ENCODE measurements around the gene SGK2. TPM values are rescaled to one million over a fixed set of nuclear protein-coding genes. Genes with fewer than 3 reads are reported as not detected.

Gene SGK2
- total RNA-seq, 4 donors from 2014 or later, result 0.33 to 1.2 (median 0.76) TPM

- Histone ChIP-seq H3K36me3 (no peaks in the 10 kb centered on the region), H3K4me3 (replicated peaks in 1 of 3) (no peak overlapping the region), H3K27me3 (no peaks in the 10 kb centered on the region), H3K27ac (no peak overlapping the region), H3K4me1 (no peaks in the 10 kb centered on the region), H3K9me3 (no peaks in the 10 kb centered on the region)
- intact Hi-C loops (cut with DNase I), result no loop called here
- 86 to 90% methylated on average over 6 to 8 of the region's 8 CpGs for WGBS, 2 donors
- TF ChIP-seq POLR2A (IDR thresholded peaks at IDR 0.05) (no peak), CTCF (IDR thresholded peaks at IDR 0.05) (no peak)
- DNase-seq, result no peak
These were observed 14.1 kb downstream of the SGK2 start for GRCh38 chr20:43572891-43573290.

- Histone ChIP-seq H3K4me3 (replicated peaks in 1 of 3) (no peak overlapping the region), H3K27ac (no peak overlapping the region), H3K9me3 (no peaks in the 10 kb centered on the region), H3K27me3 (no peaks in the 10 kb centered on the region), H3K36me3 (no peaks in the 10 kb centered on the region), H3K4me1 (no peaks in the 10 kb centered on the region)
- WGBS, 2 donors, result 69 to 80% methylated on average over 9 to 10 of the region's 10 CpGs
- no peak for DNase-seq
- TF ChIP-seq CTCF (IDR thresholded peaks at IDR 0.05), result no peak
- TF ChIP-seq POLR2A (IDR thresholded peaks at IDR 0.05), result no peak
- intact Hi-C loops (cut with DNase I), result no loop called here
These were observed 17.3 kb downstream of the SGK2 start for GRCh38 chr20:43576108-43576507.

GRCh38 chr20:43579861-43580793, 21.3 kb downstream of the SGK2 start:
- Histone ChIP-seq H3K9me3 (no peaks in the 10 kb centered on the region), H3K27ac (no peak overlapping the region), H3K4me1 (peaks cover 0 to 15% of the 10 kb centered on the region in 2 donors), H3K4me3 (replicated peaks in 1 of 3) (no peak overlapping the region), H3K36me3 (no peaks in the 10 kb centered on the region), H3K27me3 (no peaks in the 10 kb centered on the region)
- no peak for DNase-seq
- intact Hi-C loops (cut with DNase I), result loop anchor here (10.0 kb wide), 1 partner anchor 125 kb away; the partner anchor contains the start of gene SRSF6
- 69% methylated on average over 7 of the region's 7 CpGs for WGBS, 2 donors
- TF ChIP-seq POLR2A (IDR thresholded peaks at IDR 0.05) (no peak), CTCF (IDR thresholded peaks at IDR 0.05) (no peak)

- TF ChIP-seq POLR2A (IDR thresholded peaks at IDR 0.05) (no peak), CTCF (IDR thresholded peaks at IDR 0.05) (no peak)
- Histone ChIP-seq H3K36me3 (no peaks in the 10 kb centered on the region), H3K4me1 (peaks cover 0 to 15% of the 10 kb centered on the region in 2 donors), H3K27ac (no peak overlapping the region), H3K27me3 (no peaks in the 10 kb centered on the region), H3K9me3 (no peaks in the 10 kb centered on the region), H3K4me3 (replicated peaks in 1 of 3) (no peak overlapping the region)
- 90 to 91% methylated on average over 7 of the region's 7 CpGs for WGBS, 2 donors
- intact Hi-C loops (cut with DNase I), result loop anchor here (10.0 kb wide), 1 partner anchor 128 kb away; the partner anchor contains the start of gene SRSF6
- DNase-seq, result no peak
These were observed 24.5 kb downstream of the SGK2 start for GRCh38 chr20:43583133-43583864.
